ENCODE measurements around the gene LRRC74A. TPM values are rescaled to one million over a fixed set of nuclear protein-coding genes. Genes with fewer than 3 reads are reported as not detected.

LRRC74A gene
- total RNA-seq, 2 experiments from 2014 or later, result not detected

- CTCF ChIA-PET, result interaction anchor here (0.6 kb wide), 2 partner anchors 42 to 65 kb away, joined by 3 read pairs; partner anchors contain the start of gene ANGEL1
- H3K4me3 Mint-ChIP-seq, result no peak overlapping the region
- ATAC-seq, result no peak
These were observed 28.9 kb downstream of the LRRC74A start for GRCh38 chr14:76855066-76855465.

GRCh38 chr14:76856769-76857168, 30.6 kb downstream of the LRRC74A start:
- no peak overlapping the region for H3K27ac Mint-ChIP-seq
- H3K27me3 Mint-ChIP-seq, result peaks cover 13% of the 10 kb centered on the region
- H3K4me3 Mint-ChIP-seq, result no peak overlapping the region
- no peaks in the 10 kb centered on the region for H3K9me3 Mint-ChIP-seq (ENCODE audit: low read depth)
- intact Hi-C loops (cut with DNase I, micrococcal nuclease), result no loop called here
- no peaks in the 10 kb centered on the region for H3K36me3 Mint-ChIP-seq (ENCODE audit: low read depth)
- ATAC-seq (no peak), DNase-seq (no peak)
- H3K4me1 Mint-ChIP-seq, result no peaks in the 10 kb centered on the region
- ChIA-PET CTCF (interaction anchor here (1.0 to 1.8 kb wide), 2 partner anchors 16 to 214 kb away, joined by 5 to 7 read pairs; no protein-coding TSS in a partner anchor), POLR2A (no interaction called here)

More at GRCh38 chr14:76855066-76855465, 28.9 kb downstream of the LRRC74A start:
- Mint-ChIP-seq H3K36me3 (ENCODE audit: low read depth) (no peaks in the 10 kb centered on the region), H3K27me3 (peaks cover 10% of the 10 kb centered on the region), H3K27ac (no peak overlapping the region), H3K4me1 (no peaks in the 10 kb centered on the region), H3K9me3 (ENCODE audit: low read depth) (no peaks in the 10 kb centered on the region)
- intact Hi-C loops (cut with DNase I, micrococcal nuclease), result no loop called here
- POLR2A ChIA-PET, result no interaction called here
- no peak for DNase-seq

GRCh38 chr14:76861574-76862255, 35.5 kb downstream of the LRRC74A start:
- ATAC-seq, result no peak
- CTCF ChIA-PET, result interaction anchor here (1.0 to 19.2 kb wide), 4 partner anchors 11 to 217 kb away, joined by 3 to 599 read pairs (median 8); no protein-coding TSS in a partner anchor
- H3K4me3 Mint-ChIP-seq, result no peak overlapping the region
- intact Hi-C loops (cut with DNase I, micrococcal nuclease), result no loop called here
- POLR2A ChIA-PET, result interaction anchor here (0.7 kb wide), 1 partner anchor 190 kb away, joined by 4 read pairs; no protein-coding TSS in a partner anchor
- no peaks in the 10 kb centered on the region for H3K9me3 Mint-ChIP-seq (ENCODE audit: low read depth)
- no peak overlapping the region for H3K27ac Mint-ChIP-seq
- no peak for DNase-seq
- peaks cover 26% of the 10 kb centered on the region for H3K4me1 Mint-ChIP-seq
- peaks cover 5% of the 10 kb centered on the region for H3K27me3 Mint-ChIP-seq
- no peaks in the 10 kb centered on the region for H3K36me3 Mint-ChIP-seq (ENCODE audit: low read depth)

- H3K4me3 Mint-ChIP-seq, result no peak overlapping the region
- H3K27me3 Mint-ChIP-seq, result peaks cover 3% of the 10 kb centered on the region
- DNase-seq, result peak; percentile 16
- no peak overlapping the region for H3K27ac Mint-ChIP-seq
- H3K36me3 Mint-ChIP-seq (ENCODE audit: low read depth), result no peaks in the 10 kb centered on the region
- H3K9me3 Mint-ChIP-seq (ENCODE audit: low read depth), result no peaks in the 10 kb centered on the region
- H3K4me1 Mint-ChIP-seq, result peaks cover 31% of the 10 kb centered on the region
- intact Hi-C loops (cut with DNase I, micrococcal nuclease), result no loop called here
- no peak for ATAC-seq
- POLR2A ChIA-PET, result no interaction called here
- CTCF ChIA-PET, result interaction anchor here (0.8 to 19.2 kb wide), 6 partner anchors 13 to 216 kb away, joined by 3 to 599 read pairs (median 3); no protein-coding TSS in a partner anchor
These were observed 36.5 kb downstream of the LRRC74A start for GRCh38 chr14:76862546-76863282.

- ChIA-PET POLR2A (no interaction called here), CTCF (interaction anchor here (0.5 to 19.2 kb wide), 9 partner anchors 9 to 229 kb away, joined by 3 to 599 read pairs (median 3); partner anchors contain the start of gene ANGEL1)
- H3K4me1 Mint-ChIP-seq, result peaks cover 40% of the 10 kb centered on the region
- intact Hi-C loops (cut with DNase I, micrococcal nuclease), result no loop called here
- H3K27ac Mint-ChIP-seq, result no peak overlapping the region
- no peaks in the 10 kb centered on the region for H3K36me3 Mint-ChIP-seq (ENCODE audit: low read depth)
- H3K9me3 Mint-ChIP-seq (ENCODE audit: low read depth), result no peaks in the 10 kb centered on the region
- DNase-seq, result peak; percentile 29
- no peak for ATAC-seq
- peaks cover 3% of the 10 kb centered on the region for H3K27me3 Mint-ChIP-seq
- H3K4me3 Mint-ChIP-seq, result no peak overlapping the region
These were observed 37.7 kb downstream of the LRRC74A start for GRCh38 chr14:76863724-76864407.

- POLR2A ChIA-PET, result no interaction called here
- Mint-ChIP-seq H3K4me1 (peaks cover 40% of the 10 kb centered on the region), H3K27ac (no peak overlapping the region), H3K27me3 (no peaks in the 10 kb centered on the region), H3K4me3 (no peak overlapping the region), H3K36me3 (ENCODE audit: low read depth) (no peaks in the 10 kb centered on the region), H3K9me3 (ENCODE audit: low read depth) (no peaks in the 10 kb centered on the region)
- intact Hi-C loops (cut with DNase I, micrococcal nuclease), result no loop called here
- ATAC-seq (no peak), DNase-seq (no peak)
- CTCF ChIA-PET, result interaction anchor here (0.5 to 19.2 kb wide), 4 partner anchors 9 to 212 kb away, joined by 3 to 599 read pairs (median 3); no protein-coding TSS in a partner anchor
These were observed 40.2 kb downstream of the LRRC74A start for GRCh38 chr14:76866456-76866855.

GRCh38 chr14:76867516-76868453, 41.6 kb downstream of the LRRC74A start:
- peak; percentile 65 for DNase-seq
- CTCF ChIA-PET, result interaction anchor here (0.6 to 19.2 kb wide), 3 partner anchors 211 to 790 kb away, joined by 3 to 599 read pairs (median 10); no protein-coding TSS in a partner anchor
- intact Hi-C loops (cut with DNase I, micrococcal nuclease), result no loop called here
- no peaks in the 10 kb centered on the region for H3K36me3 Mint-ChIP-seq (ENCODE audit: low read depth)
- POLR2A ChIA-PET, result no interaction called here
- ATAC-seq, result peak; percentile 83
- no peaks in the 10 kb centered on the region for H3K9me3 Mint-ChIP-seq (ENCODE audit: low read depth)
- H3K27me3 Mint-ChIP-seq, result no peaks in the 10 kb centered on the region
- H3K4me1 Mint-ChIP-seq, result peaks cover 38% of the 10 kb centered on the region
- peak overlapping the region; percentile 8 for H3K4me3 Mint-ChIP-seq
- H3K27ac Mint-ChIP-seq, result peak overlapping the region; percentile 58

GRCh38 chr14:76868454-76869170, 42.4 kb downstream of the LRRC74A start:
- H3K36me3 Mint-ChIP-seq (ENCODE audit: low read depth), result no peaks in the 10 kb centered on the region
- no peak overlapping the region for H3K4me3 Mint-ChIP-seq
- intact Hi-C loops (cut with DNase I, micrococcal nuclease), result no loop called here
- no peaks in the 10 kb centered on the region for H3K9me3 Mint-ChIP-seq (ENCODE audit: low read depth)
- ChIA-PET POLR2A (no interaction called here), CTCF (interaction anchor here (0.6 to 19.2 kb wide), 4 partner anchors 168 to 226 kb away, joined by 3 to 599 read pairs (median 6); no protein-coding TSS in a partner anchor)
- DNase-seq (no peak), ATAC-seq (no peak)
- H3K4me1 Mint-ChIP-seq, result peaks cover 35% of the 10 kb centered on the region
- no peaks in the 10 kb centered on the region for H3K27me3 Mint-ChIP-seq
- H3K27ac Mint-ChIP-seq, result no peak overlapping the region

GRCh38 chr14:76870166-76870565, 44.0 kb downstream of the LRRC74A start:
- intact Hi-C loops (cut with DNase I, micrococcal nuclease), result loop anchor here in 1 of 2 experiments (5.0 kb wide), 1 partner anchor 42 kb away; no protein-coding TSS in a partner anchor
- Mint-ChIP-seq H3K4me1 (peaks cover 21% of the 10 kb centered on the region), H3K4me3 (no peak overlapping the region), H3K36me3 (ENCODE audit: low read depth) (no peaks in the 10 kb centered on the region), H3K27me3 (no peaks in the 10 kb centered on the region), H3K27ac (no peak overlapping the region), H3K9me3 (ENCODE audit: low read depth) (peaks cover 2% of the 10 kb centered on the region)
- ATAC-seq (no peak), DNase-seq (peak; percentile 44)
- CTCF ChIA-PET, result interaction anchor here (0.7 to 19.2 kb wide), 3 partner anchors 35 to 208 kb away, joined by 3 to 599 read pairs (median 4); no protein-coding TSS in a partner anchor
- POLR2A ChIA-PET, result no interaction called here
